Raji (cell line): ENCODE results near the gene HSPBAP1.
A peak's percentile ranks its signal among the peaks of the same experiment; 100 is the strongest.

ENCODE experiments used
- POLR2A ChIP-seq: IDR thresholded peaks from 2 replicates; pipeline ENCODE4 v1.6.1; 2011; ENCODE audit warnings: low read depth, low read length, control low read depth; ENCODE audit not compliant: insufficient read depth

HSPBAP1 gene

GRCh38 chr3:122728756-122729514 lies 64.7 kb downstream of the HSPBAP1 start:
- TF ChIP-seq POLR2A = no peak

GRCh38 chr3:122728186-122728585 lies 65.4 kb downstream of the HSPBAP1 start:
- TF ChIP-seq POLR2A = no peak

- TF ChIP-seq POLR2A = no peak
These were observed 65.9 kb downstream of the HSPBAP1 start for GRCh38 chr3:122727766-122728165.

- TF ChIP-seq POLR2A = no peak
These were observed 66.3 kb downstream of the HSPBAP1 start for GRCh38 chr3:122727294-122727693.

- TF ChIP-seq POLR2A = no peak
These were observed 68.5 kb downstream of the HSPBAP1 start for GRCh38 chr3:122725106-122725505.

- TF ChIP-seq POLR2A = no peak
These were observed 74.2 kb downstream of the HSPBAP1 start for GRCh38 chr3:122719273-122719921.

GRCh38 chr3:122716667-122717066 lies 77.0 kb downstream of the HSPBAP1 start:
- TF ChIP-seq POLR2A = no peak

GRCh38 chr3:122714273-122714672 lies 79.4 kb downstream of the HSPBAP1 start:
- TF ChIP-seq POLR2A = no peak

- no peak for TF ChIP-seq POLR2A
These were observed 88.3 kb downstream of the HSPBAP1 start for GRCh38 chr3:122705379-122705778.

GRCh38 chr3:122700193-122700592 lies 93.4 kb downstream of the HSPBAP1 start:
- TF ChIP-seq POLR2A = no peak

GRCh38 chr3:122697952-122698620 lies 95.5 kb downstream of the HSPBAP1 start:
- TF ChIP-seq POLR2A = 0 out of 2 replicates have a peak, but pooled peaks have one; percentile 32

GRCh38 chr3:122695927-122696561 lies 97.6 kb downstream of the HSPBAP1 start:
- no peak for TF ChIP-seq POLR2A

- TF ChIP-seq POLR2A = no peak
These were observed 98.7 kb downstream of the HSPBAP1 start for GRCh38 chr3:122694966-122695365.

GRCh38 chr3:122692674-122693073 lies 101.0 kb downstream of the HSPBAP1 start:
- TF ChIP-seq POLR2A = no peak

GRCh38 chr3:122691195-122691594 lies 102.4 kb downstream of the HSPBAP1 start:
- no peak for TF ChIP-seq POLR2A
